CD8-positive, alpha-beta memory T cell (primary cell): ENCODE measurements around the gene BCL3. TPM values are rescaled to one million over a fixed set of nuclear protein-coding genes. Genes with fewer than 3 reads are reported as not detected.

Experiments used
- CTCF ChIA-PET: fragments of 350-600 bp; sonication (Branson Sonifier 250); formaldehyde crosslinking; loops from one replicate; lab custom pipeline; 2021; ENCODE audit warnings: antibody characterized with exemption; lab: Charles Lee
- POLR2A ChIA-PET: fragments of 350-600 bp; sonication (Branson Sonifier 250); formaldehyde crosslinking; loops from one replicate; lab custom pipeline; 2021; ENCODE audit warnings: antibody characterized with exemption; lab: Charles Lee
- DNase-seq, 5 donors: peaks; one replicate each; pipeline versions ENCODE4 v3.0.0 to v3.0.0-alpha.2; 2020 to 2022; ENCODE audit warnings: mixed read lengths in 1 of 5
- H3K27ac ChIP-seq: one replicate; pipeline ENCODE4 v1.7.0; 2013; ENCODE audit warnings: low read depth, mild to moderate bottlenecking, low read length, moderate library complexity
- H3K27me3 ChIP-seq: 2 replicates; pipeline ENCODE4 v1.7.0; 2013; ENCODE audit warnings: low read length, mild to moderate bottlenecking; ENCODE audit not compliant: insufficient read depth, poor library complexity, severe bottlenecking
- H3K36me3 ChIP-seq: 2 replicates; pipeline ENCODE4 v1.7.0; 2013; ENCODE audit warnings: mild to moderate bottlenecking, low read length, moderate library complexity; ENCODE audit not compliant: insufficient read depth
- H3K4me1 ChIP-seq: 2 replicates; pipeline ENCODE4 v1.7.0; 2013; ENCODE audit warnings: mild to moderate bottlenecking, low read length, moderate library complexity; ENCODE audit not compliant: insufficient read depth
- H3K4me3 ChIP-seq: 2 replicates; pipeline ENCODE4 v1.7.0; 2013; ENCODE audit warnings: mild to moderate bottlenecking, low read length
- H3K9me3 ChIP-seq: 2 replicates; pipeline ENCODE4 v1.7.0; 2013; ENCODE audit warnings: mild to moderate bottlenecking, low read length
- H3K27ac Mint-ChIP-seq, 8 donors: one replicate each; pipeline ENCODE4 v1.8.0; 2020 to 2021; ENCODE audit warnings: mixed read lengths in 8 of 8, mild to moderate bottlenecking in 6 of 8, inconsistent platforms in 3 of 8, moderate library complexity in 3 of 8
- H3K27me3 Mint-ChIP-seq, 2 donors: one replicate each; pipeline ENCODE4 v1.8.0; 2020 to 2021; ENCODE audit warnings: mixed read lengths in 2 of 2, mild to moderate bottlenecking in 1 of 2, moderate library complexity in 1 of 2
- H3K36me3 Mint-ChIP-seq, 3 donors: one replicate each; pipeline ENCODE4 v1.8.0; 2020 to 2021; ENCODE audit warnings: mixed read lengths in 3 of 3, inconsistent platforms in 1 of 3, mild to moderate bottlenecking in 1 of 3
- H3K4me1 Mint-ChIP-seq, 3 donors: one replicate each; pipeline ENCODE4 v1.8.0; 2020 to 2021; ENCODE audit warnings: mixed read lengths in 3 of 3, inconsistent platforms in 1 of 3, mild to moderate bottlenecking in 1 of 3
- H3K4me3 Mint-ChIP-seq, 7 donors: one replicate each; pipeline ENCODE4 v1.8.0; 2020 to 2021; ENCODE audit warnings: mixed read lengths in 7 of 7, mild to moderate bottlenecking in 6 of 7, moderate library complexity in 4 of 7, inconsistent platforms in 2 of 7
- H3K9me3 Mint-ChIP-seq, 5 donors: one replicate each; pipeline ENCODE4 v1.8.0; 2020 to 2022; ENCODE audit warnings: mixed read lengths in 5 of 5, mild to moderate bottlenecking in 3 of 5, moderate library complexity in 2 of 5, inconsistent platforms in 1 of 5
- polyA plus RNA-seq: library from polyadenylated mRNA; unstranded; fragments of 300-500 nt; fragmentation: Illumina TruSeq; gene quantifications from one replicate; pipeline ENCODE4 v1.2.3, GENCODE V29; 2021
- total RNA-seq, 2 experiments: library from RNA; stranded (reverse); gene quantifications; one replicate each; pipeline ENCODE4 v1.2.3, GENCODE V29; 2021

Gene BCL3
- total and polyA plus RNA-seq, 3 experiments from 2014 or later = 9.8 to 33.9 (median 30.5) TPM

DNA sequence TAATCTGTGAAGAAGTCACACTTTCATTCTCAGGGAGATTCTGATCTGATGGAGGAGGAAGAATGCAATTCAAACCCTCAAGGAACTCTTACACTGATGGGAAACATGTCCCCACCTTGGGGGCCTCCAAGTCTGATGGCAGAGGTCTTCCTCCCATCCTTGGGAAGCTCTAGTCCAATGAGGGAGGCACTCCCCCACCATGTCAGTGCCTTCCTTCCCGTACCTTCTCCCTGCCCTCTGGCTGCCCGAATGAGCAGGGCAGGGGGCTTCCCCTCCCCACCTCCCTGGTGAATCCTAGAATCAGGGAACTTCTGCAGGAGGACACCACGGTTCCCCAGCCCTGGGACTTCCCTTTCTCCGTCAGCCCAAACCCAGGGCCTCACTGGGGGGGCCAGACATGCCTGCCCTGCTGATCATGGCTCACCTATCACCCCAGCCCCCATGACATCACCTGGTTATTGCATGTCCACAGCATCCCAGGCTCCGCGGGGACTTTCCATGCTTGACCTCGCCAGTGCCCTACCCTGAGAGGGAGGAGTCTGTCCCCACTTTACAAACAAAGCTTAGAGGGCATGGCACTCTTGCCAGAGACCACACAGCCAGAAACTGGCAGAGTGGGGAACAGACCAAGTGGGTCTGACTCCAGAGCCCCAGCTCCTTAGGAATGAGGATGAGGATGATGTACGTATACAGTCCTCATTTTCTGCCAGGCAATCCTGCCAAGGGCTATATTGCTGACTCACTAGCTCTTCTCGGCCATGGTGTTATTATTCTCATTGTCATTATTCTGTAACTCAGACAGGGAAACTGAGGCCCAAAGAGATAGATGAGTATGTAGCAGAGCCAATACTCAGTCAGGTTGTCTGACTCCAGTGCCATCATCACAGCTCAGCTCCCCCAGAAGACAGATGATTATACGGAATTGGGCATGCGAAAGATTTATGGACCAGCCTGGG is 9.6 kb upstream of the BCL3 start:
- H3K27me3 Mint-ChIP-seq = no peaks in the 10 kb centered on the region
- Histone ChIP-seq H3K4me1 (no peaks in the 10 kb centered on the region), H3K27ac (no peak overlapping the region), H3K27me3 (no peaks in the 10 kb centered on the region), H3K9me3 (no peaks in the 10 kb centered on the region), H3K4me3 (no peak overlapping the region), H3K36me3 (no peaks in the 10 kb centered on the region)
- no peaks in the 10 kb centered on the region for H3K9me3 Mint-ChIP-seq
- ChIA-PET POLR2A (no interaction called here), CTCF (interaction anchor here (0.5 to 2.7 kb wide), 4 partner anchors 12 to 32 kb away, joined by 3 to 10 read pairs (median 4); no protein-coding TSS in a partner anchor)
- no peak overlapping the region for H3K4me3 Mint-ChIP-seq
- no peak for DNase-seq
- H3K4me1 Mint-ChIP-seq = peaks cover 4 to 11% (median 5%) of the 10 kb centered on the region in 3 donors
- peak overlapping the region in 2 of 8 donors; percentile 19 to 30 for H3K27ac Mint-ChIP-seq
- H3K36me3 Mint-ChIP-seq = no peaks in the 10 kb centered on the region

DNA sequence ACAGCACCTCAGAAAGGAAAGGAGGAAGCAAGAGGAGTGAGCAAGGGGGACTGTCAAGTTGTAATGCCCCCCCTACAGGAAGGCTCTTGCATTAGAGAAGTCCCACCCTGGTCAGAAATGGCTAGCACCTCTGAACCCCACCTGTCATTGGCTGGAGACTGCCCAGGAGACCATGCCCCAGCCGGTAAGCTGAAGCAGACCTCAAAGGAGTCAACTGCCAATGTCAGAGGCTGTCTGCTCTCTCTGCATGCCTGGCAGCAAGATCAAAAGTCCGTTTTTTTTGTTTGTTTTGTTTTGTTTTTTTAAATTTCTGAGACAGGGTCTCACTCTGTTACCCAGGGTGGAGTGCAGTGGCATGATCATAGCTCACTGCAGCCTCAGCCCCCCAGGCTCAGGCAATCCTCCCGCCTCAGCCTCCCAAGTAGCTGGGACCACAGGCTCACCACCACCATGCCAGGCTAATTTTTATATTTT is 8.1 kb upstream of the BCL3 start:
- ChIA-PET CTCF (interaction anchor here (0.6 to 2.7 kb wide), 3 partner anchors 16 to 104 kb away, joined by 3 to 10 read pairs (median 5); no protein-coding TSS in a partner anchor), POLR2A (no interaction called here)
- Histone ChIP-seq H3K9me3 (no peaks in the 10 kb centered on the region), H3K27me3 (no peaks in the 10 kb centered on the region), H3K36me3 (no peaks in the 10 kb centered on the region), H3K4me3 (no peak overlapping the region), H3K27ac (no peak overlapping the region), H3K4me1 (no peaks in the 10 kb centered on the region)
- DNase-seq = no peak
- H3K27me3 Mint-ChIP-seq = no peaks in the 10 kb centered on the region
- H3K36me3 Mint-ChIP-seq = no peaks in the 10 kb centered on the region
- no peak overlapping the region for H3K4me3 Mint-ChIP-seq
- H3K9me3 Mint-ChIP-seq = no peaks in the 10 kb centered on the region
- H3K27ac Mint-ChIP-seq = peak overlapping the region in 2 of 8 donors; percentile 47 to 50
- H3K4me1 Mint-ChIP-seq = peaks cover 4 to 11% (median 5%) of the 10 kb centered on the region in 3 donors

DNA sequence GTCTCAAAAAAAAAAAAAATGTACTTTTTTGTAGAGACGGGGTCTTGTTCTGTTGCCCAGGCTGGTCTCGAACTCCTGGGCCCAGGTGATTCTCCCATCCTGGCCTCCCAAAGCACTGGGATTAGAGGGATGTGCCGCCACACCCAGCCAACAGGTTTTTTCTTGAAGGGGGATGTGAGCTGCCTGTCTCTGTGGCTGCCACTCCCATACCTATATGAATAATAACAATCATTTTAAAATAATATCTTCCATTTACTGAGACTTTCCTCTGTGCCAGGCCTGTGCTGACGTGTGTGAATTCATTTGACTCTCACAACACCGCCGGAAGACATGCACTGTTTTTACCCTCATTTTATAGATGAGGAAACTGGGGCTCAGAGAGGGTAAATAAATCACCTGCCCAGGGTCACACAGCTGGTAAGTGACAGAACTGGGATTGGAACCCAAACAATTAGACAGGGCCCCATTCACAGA is 7.2 kb upstream of the BCL3 start:
- Mint-ChIP-seq H3K36me3 (no peaks in the 10 kb centered on the region), H3K4me1 (peaks cover 4 to 12% (median 6%) of the 10 kb centered on the region in 3 donors), H3K27me3 (no peaks in the 10 kb centered on the region), H3K9me3 (no peaks in the 10 kb centered on the region), H3K4me3 (no peak overlapping the region), H3K27ac (peak overlapping the region in 3 of 8 donors; percentile 26 to 40 (median 37))
- Histone ChIP-seq H3K9me3 (no peaks in the 10 kb centered on the region), H3K36me3 (no peaks in the 10 kb centered on the region), H3K4me1 (no peaks in the 10 kb centered on the region), H3K4me3 (no peak overlapping the region), H3K27me3 (no peaks in the 10 kb centered on the region), H3K27ac (no peak overlapping the region)
- no peak for DNase-seq
- ChIA-PET CTCF (interaction anchor here (1.7 kb wide), 1 partner anchor 17 kb away, joined by 5 read pairs; no protein-coding TSS in a partner anchor), POLR2A (no interaction called here)

DNA sequence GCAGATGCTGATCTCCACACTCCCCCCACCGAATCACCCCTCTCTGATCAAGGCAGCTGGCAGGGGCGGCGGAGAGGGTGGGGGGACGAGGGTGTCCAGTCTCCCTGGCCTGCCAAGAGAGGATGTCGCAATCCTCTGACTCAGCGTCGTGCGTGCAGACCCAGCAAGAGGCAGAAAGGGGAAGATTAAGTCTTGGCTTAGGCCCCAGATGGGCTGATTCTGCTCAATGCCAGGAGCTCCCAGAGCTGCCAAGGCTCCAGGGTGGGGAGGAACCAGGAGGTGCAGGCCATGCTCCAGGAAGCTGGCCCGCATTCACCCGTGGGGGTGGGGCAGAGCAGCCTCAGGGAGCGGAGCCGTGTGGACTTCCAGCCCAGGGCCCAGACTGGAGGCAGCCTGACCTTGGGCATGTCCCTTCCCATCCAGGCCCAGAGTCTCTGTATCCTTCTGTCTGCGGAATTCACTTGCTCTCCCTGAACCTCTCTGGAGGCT is 6.6 kb upstream of the BCL3 start:
- Mint-ChIP-seq H3K4me1 (peaks cover 6 to 17% (median 9%) of the 10 kb centered on the region in 3 donors), H3K9me3 (no peaks in the 10 kb centered on the region), H3K36me3 (no peaks in the 10 kb centered on the region), H3K4me3 (no peak overlapping the region), H3K27me3 (no peaks in the 10 kb centered on the region), H3K27ac (peak overlapping the region in 2 of 8 donors; percentile 37 to 41)
- Histone ChIP-seq H3K9me3 (no peaks in the 10 kb centered on the region), H3K27me3 (no peaks in the 10 kb centered on the region), H3K4me1 (peaks cover 1% of the 10 kb centered on the region), H3K4me3 (no peak overlapping the region), H3K36me3 (no peaks in the 10 kb centered on the region), H3K27ac (peak overlapping the region; percentile 47)
- POLR2A ChIA-PET = no interaction called here
- no peak for DNase-seq
- CTCF ChIA-PET = interaction anchor here (1.7 kb wide), 1 partner anchor 18 kb away, joined by 5 read pairs; no protein-coding TSS in a partner anchor

DNA sequence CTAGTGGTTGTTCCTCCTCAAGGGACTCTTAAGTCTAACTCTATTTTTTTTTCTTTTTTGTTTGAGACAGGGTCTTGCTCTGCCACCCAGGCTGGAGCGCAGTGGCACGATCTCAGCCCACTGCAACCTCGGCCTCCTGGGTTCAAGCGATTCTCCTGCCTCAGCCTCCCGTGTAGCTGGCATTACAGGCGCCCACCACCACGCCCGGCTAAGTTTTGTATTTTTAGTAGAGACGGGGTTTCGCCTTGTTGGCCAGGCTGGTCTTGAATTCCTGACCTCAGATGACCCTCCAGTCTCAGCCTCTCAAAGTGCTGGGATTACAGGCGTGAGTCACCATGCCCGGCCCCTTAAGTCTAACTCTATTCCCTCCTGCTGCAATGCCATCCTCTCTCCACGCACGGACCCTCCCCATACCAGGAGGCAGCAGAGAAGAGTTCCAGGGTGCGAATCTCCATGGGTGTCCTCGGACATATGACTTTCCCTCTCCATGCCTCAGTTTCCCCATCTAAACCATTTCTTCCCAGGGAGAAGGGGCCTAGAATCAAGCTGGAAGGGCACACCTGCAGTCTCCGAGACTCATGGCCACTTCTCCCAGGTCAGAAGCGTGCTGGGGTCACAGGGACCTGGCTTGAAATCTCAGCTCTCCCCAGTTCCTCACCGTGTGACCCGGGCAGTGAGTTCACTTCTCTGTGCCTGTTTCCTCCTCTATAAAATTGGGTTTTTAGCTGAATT is 6.0 kb upstream of the BCL3 start:
- POLR2A ChIA-PET = no interaction called here
- H3K4me3 Mint-ChIP-seq = no peak overlapping the region
- H3K27me3 ChIP-seq = no peaks in the 10 kb centered on the region
- H3K4me1 Mint-ChIP-seq = peaks cover 7 to 19% (median 10%) of the 10 kb centered on the region in 3 donors
- H3K27ac ChIP-seq = peak overlapping the region; percentile 47
- CTCF ChIA-PET = interaction anchor here (1.4 to 2.8 kb wide), 2 partner anchors 24 to 28 kb away, joined by 3 to 13 read pairs; no protein-coding TSS in a partner anchor
- no peak for DNase-seq
- H3K27me3 Mint-ChIP-seq = no peaks in the 10 kb centered on the region
- H3K9me3 Mint-ChIP-seq = no peaks in the 10 kb centered on the region
- no peaks in the 10 kb centered on the region for H3K36me3 ChIP-seq
- H3K4me3 ChIP-seq = no peak overlapping the region
- H3K27ac Mint-ChIP-seq = peak overlapping the region in 3 of 8 donors; percentile 36 to 54 (median 41)
- peaks cover 4% of the 10 kb centered on the region for H3K4me1 ChIP-seq
- no peaks in the 10 kb centered on the region for H3K9me3 ChIP-seq
- peaks cover 0 to under 1% (median 0%) of the 10 kb centered on the region in 3 donors for H3K36me3 Mint-ChIP-seq

DNA sequence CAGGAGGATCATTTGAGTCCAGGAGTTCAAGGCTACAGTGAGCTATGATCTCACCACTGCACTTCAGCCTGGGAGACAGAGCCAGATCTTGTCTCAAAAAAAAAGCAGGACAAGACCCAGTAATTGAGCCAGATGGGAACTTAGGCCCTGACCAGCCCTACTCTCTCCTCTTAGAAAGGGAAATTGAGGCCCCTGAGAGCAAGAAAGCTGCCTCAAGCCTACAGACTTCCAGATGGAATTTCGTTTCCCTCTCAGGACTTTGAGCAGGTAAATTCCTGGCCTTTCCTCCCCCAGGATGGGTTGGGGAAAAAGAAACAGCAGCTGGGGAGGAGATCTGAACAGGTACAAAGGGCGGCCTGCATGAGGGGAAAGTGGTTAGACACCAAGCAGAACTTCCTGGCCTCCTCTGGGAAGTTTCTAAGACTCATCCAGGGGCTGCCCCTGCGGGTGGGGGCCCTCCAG is 3.6 kb upstream of the BCL3 start:
- POLR2A ChIA-PET = no interaction called here
- H3K4me3 ChIP-seq = no peak overlapping the region
- no peaks in the 10 kb centered on the region for H3K9me3 Mint-ChIP-seq
- H3K27ac ChIP-seq = no peak overlapping the region
- no peaks in the 10 kb centered on the region for H3K27me3 ChIP-seq
- H3K27ac Mint-ChIP-seq = peak overlapping the region; percentile 23 to 94 (median 70)
- H3K4me3 Mint-ChIP-seq = no peak overlapping the region
- no peaks in the 10 kb centered on the region for H3K36me3 ChIP-seq
- no peak for DNase-seq
- CTCF ChIA-PET = interaction anchor here (2.2 to 2.8 kb wide), 2 partner anchors 21 to 26 kb away, joined by 7 to 13 read pairs; no protein-coding TSS in a partner anchor
- H3K9me3 ChIP-seq = no peaks in the 10 kb centered on the region
- H3K4me1 Mint-ChIP-seq = peaks cover 20 to 35% (median 27%) of the 10 kb centered on the region in 3 donors
- H3K36me3 Mint-ChIP-seq = peaks cover 0 to 16% (median 0%) of the 10 kb centered on the region in 3 donors
- peaks cover 14% of the 10 kb centered on the region for H3K4me1 ChIP-seq
- no peaks in the 10 kb centered on the region for H3K27me3 Mint-ChIP-seq

DNA sequence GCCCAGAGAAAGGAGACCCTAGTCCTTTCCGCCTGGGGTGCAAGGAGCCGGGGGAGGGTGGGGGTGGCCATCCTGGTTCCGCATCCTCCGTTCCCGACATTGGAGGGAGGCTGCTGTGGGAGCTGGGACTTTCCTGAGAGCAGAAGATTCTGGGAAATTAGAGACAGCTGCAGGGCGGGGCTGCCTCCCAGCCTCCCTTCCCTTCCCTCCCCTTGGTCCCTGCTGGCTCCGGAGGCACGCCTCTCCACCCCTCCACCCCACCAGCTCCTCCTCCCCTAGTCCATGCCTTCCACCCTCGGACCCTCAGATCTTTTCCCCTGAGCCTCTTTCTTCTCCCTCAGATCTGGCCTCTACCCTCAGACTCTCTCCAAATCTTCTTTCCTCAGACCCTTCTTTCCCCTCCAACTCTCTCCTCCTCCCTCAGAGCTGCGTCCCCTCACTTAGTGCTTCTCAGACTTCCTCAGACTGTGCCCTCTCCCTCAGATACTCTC is 3.1 kb upstream of the BCL3 start:
- ChIA-PET CTCF (interaction anchor here (2.2 to 2.8 kb wide), 2 partner anchors 22 to 25 kb away, joined by 7 to 13 read pairs; no protein-coding TSS in a partner anchor), POLR2A (no interaction called here)
- Histone ChIP-seq H3K4me3 (no peak overlapping the region), H3K9me3 (no peaks in the 10 kb centered on the region), H3K27ac (peak overlapping the region; percentile 6), H3K27me3 (no peaks in the 10 kb centered on the region), H3K36me3 (no peaks in the 10 kb centered on the region), H3K4me1 (peaks cover 17% of the 10 kb centered on the region)
- H3K36me3 Mint-ChIP-seq = peaks cover 0 to 19% (median 0%) of the 10 kb centered on the region in 3 donors
- peaks cover 22 to 38% (median 32%) of the 10 kb centered on the region in 3 donors for H3K4me1 Mint-ChIP-seq
- peak overlapping the region in 1 of 7 donors; percentile 72 for H3K4me3 Mint-ChIP-seq
- peak overlapping the region in 7 of 8 donors; percentile 94 to 98 (median 96) for H3K27ac Mint-ChIP-seq
- H3K9me3 Mint-ChIP-seq = no peaks in the 10 kb centered on the region
- DNase-seq = no peak
- no peaks in the 10 kb centered on the region for H3K27me3 Mint-ChIP-seq
